ENCODE data around the gene MCF2L2.
"Not testable (repeated sequence)": the region's sequence is repeated elsewhere in the genome, so short reads cannot be mapped to it uniquely, and the experiment has no call there.

- TF ChIP-seq CTCF (IDR thresholded peaks at IDR 0.05; ENCODE audit: low read depth, low read length); POLR2A (IDR thresholded peaks at IDR 0.05; ENCODE audit: extremely low read depth, insufficient read length): not testable (repeated sequence)
These were observed 9.6 kb downstream of the MCF2L2 start for GRCh38 chr3:183418807-183419206.

Data from NB4 (cell line).